Measurements from ENCODE around the gene SLC26A2.
"Not testable (repeated sequence)": the region's sequence is repeated elsewhere in the genome, so short reads cannot be mapped to it uniquely, and the experiment has no call there.

The SLC26A2 gene

DNA sequence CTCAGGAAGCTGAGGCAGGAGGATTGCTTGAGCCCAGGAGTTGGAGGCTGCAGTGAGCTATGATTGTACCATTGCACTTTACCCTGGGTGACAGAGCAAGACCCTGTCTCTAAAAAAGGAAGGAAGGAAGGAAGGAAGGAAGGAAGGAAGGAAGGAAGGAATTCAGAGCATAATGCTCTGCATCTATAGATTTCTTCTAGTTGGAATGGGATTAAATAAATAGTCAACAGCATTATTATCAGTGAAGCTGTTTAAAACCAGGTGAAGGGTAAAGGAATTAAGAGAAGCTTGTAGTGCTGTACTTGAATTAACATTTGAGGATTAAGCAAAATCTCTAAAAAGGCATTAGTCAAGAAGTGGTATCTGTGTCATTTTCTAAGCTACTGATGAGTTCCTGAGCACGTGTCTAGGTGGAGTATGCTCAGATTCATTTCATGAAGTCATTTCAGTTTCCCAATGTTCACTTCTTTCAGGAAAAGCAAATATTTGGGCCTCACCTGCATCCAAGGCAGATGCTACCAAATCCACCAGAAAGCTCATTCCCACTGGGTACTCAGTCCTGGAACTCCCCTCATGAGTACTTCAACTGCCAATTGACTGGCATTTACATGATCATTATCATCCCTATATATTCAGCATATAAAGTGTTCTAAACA lies 24.4 kb upstream of the SLC26A2 start:
- no peak for DNase-seq (ENCODE audit: low read depth, low spot score)
- peak overlapping the region; percentile 53 for H3K27ac ChIP-seq

- peak overlapping the region; percentile 92 for H3K27ac ChIP-seq
- DNase-seq (ENCODE audit: low read depth, low spot score) = no peak
Observed at GRCh38 chr5:149936700-149937091, 23.9 kb upstream of the SLC26A2 start.

DNA sequence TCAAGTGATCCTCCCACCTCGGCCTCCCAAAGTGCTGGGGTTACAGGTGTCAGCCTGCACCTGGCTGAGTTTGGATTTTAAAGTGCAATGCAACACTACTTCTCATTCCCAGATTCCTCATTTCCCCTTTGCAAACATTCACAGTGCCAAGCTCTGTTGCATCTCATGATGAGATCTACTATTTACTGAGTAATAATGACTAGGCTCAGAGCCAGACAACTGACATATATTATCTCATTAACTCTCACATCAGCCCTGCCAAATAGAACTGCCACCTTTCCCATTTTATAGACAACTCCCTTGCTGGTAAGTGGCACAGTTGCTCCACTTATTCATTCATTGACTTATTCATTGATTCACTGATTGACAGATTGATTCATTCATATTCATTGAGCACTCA lies 22.9 kb upstream of the SLC26A2 start:
- DNase-seq (ENCODE audit: low read depth, low spot score) = no peak
- H3K27ac ChIP-seq = peak overlapping the region; percentile 92

DNA sequence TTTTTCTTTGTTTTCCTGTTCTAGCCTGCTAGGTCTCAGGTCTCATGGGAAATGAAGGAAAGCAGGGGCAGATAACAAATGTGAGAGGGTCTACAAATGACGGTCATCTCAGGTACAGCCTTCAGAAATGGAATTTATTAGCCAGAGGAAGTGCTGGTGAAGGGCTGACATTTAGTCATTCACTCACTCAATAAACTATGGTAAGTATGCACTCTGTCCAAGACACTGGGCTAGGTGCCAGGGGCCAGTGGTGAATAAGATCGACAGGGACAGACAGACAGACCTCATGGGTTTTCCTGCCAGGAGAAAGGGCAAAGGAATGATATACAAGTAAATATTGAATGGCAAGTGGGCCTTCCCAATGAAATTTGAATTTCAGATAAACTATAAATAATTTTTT lies 22.3 kb upstream of the SLC26A2 start:
- peak overlapping the region; percentile 92 for H3K27ac ChIP-seq
- DNase-seq (ENCODE audit: low read depth, low spot score) = peak; percentile 40

GRCh38 chr5:149938791-149939358 lies 21.7 kb upstream of the SLC26A2 start:
- peak overlapping the region; percentile 92 for H3K27ac ChIP-seq

DNA sequence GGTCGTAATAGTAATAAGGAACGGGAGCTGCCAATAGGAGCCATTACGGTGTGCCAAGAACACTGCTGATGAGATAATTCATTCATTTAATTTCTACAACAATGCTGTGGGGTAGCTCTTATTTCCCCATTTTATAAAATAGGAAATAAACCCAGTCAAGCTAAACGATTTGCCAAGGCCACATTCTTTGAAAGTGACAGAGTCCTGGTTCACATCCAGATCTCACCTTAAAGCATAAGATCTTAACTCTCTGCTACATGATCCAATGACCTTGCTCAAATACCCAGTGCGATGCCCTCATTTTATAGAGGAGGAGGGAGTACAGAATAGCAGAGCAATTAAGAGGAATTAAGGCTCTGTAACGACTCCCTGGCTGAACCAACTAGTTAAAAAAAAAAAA lies 21.0 kb upstream of the SLC26A2 start:
- peak overlapping the region; percentile 92 for H3K27ac ChIP-seq
- DNase-seq (ENCODE audit: low read depth, low spot score) = no peak

More at GRCh38 chr5:149938791-149939358, 21.7 kb upstream of the SLC26A2 start:
- peak; percentile 86 for DNase-seq (ENCODE audit: low read depth, low spot score)

- no peak for DNase-seq (ENCODE audit: low read depth, low spot score)
- peak overlapping the region; percentile 92 for H3K27ac ChIP-seq
Observed at GRCh38 chr5:149940077-149940574, 20.4 kb upstream of the SLC26A2 start.

DNA sequence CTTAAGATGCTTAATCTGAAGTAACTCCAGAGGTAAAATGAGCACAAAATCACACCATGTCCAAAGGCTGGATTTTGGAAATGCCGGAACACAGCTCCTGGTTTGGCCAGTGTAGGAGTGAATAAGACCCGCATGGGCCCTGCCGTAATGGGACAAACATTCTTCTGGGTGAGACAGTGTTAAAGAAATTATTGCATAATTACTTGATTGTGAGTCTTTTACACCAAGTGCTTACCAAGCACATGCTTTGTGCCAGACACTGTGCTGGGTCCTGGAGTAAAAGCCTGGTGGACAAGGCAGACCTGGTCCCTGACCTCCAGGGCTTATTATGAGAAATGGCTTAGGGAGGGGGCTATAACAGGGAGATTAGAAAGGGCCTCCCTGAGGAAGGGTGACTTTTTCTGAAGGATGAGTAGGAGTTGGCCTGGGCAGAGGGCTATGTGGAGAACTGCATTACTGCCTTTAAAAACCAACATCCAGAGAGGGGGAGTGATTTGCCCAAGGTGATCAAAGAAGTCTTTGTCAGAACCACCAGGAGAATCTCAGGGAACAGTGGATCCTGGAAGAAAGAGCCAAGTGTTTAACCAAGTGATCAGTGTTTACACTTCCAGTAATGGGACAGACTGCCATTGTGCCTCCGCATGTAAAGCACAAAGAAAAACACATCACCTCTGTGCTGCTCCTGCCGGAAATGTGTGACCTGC lies 19.5 kb upstream of the SLC26A2 start:
- H3K27ac ChIP-seq = no peak overlapping the region
- DNase-seq (ENCODE audit: low read depth, low spot score) = no peak

DNA sequence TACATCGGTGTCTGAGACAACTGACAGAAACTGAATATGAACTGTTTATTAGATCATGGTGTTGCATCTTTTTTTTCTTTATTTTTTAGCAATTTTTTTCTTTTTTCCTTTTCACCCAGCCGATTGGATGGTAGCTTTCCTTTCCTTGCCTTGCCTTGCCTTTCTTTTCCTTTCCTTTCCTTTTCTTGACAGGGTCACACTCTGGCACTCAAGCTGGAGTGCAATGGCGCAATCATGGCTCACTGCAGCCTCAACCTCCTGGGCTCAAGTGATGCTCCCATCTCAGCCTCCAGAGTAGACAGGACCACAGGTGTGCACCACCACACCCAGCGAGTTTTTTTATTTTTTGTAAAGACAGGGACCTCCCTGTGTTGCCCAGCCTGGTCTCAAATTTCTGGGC lies 18.8 kb upstream of the SLC26A2 start:
- no peak for DNase-seq (ENCODE audit: low read depth, low spot score)
- H3K27ac ChIP-seq = no peak overlapping the region

- no peak for DNase-seq (ENCODE audit: low read depth, low spot score)
- H3K27ac ChIP-seq = peak overlapping the region; percentile 60
Observed at GRCh38 chr5:149942199-149942598, 18.4 kb upstream of the SLC26A2 start.

GRCh38 chr5:149942741-149943169 lies 17.8 kb upstream of the SLC26A2 start:
- not testable (repeated sequence) for DNase-seq (ENCODE audit: low read depth, low spot score)
- peak overlapping the region; percentile 60 for H3K27ac ChIP-seq

GRCh38 chr5:149943177-149943949 lies 17.2 kb upstream of the SLC26A2 start:
- H3K27ac ChIP-seq = peak overlapping the region; percentile 60
- not testable (repeated sequence) for DNase-seq (ENCODE audit: low read depth, low spot score)

GRCh38 chr5:149944666-149945065 lies 15.9 kb upstream of the SLC26A2 start, which contains the start of gene PDE6A:
Gene PDE6A (minus strand): TSS chr5:149944793. CDS start chr5:149944673, 120 bp downstream.
- no peak for DNase-seq (ENCODE audit: low read depth, low spot score)

DNA sequence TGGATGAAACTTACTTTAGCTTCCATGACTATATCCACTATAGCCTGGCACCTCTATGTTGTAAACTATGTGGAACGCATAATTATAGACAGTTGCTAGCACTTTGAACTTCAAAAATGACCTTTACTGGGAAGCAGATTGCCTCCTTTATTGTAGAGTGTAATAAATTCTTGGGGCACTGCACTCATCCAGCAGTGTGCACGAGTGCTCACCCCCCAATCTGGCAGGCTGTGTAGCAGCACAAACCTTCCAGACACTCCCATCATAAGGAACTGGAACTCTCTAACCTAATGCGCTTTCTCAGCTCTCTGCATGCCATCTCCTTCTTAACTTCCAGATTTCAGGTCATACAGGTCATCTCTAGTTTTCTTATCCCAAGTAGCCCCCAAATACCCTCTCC lies 14.4 kb upstream of the SLC26A2 start:
- H3K27ac ChIP-seq = no peak overlapping the region
- DNase-seq (ENCODE audit: low read depth, low spot score) = no peak

More at GRCh38 chr5:149944666-149945065, 15.9 kb upstream of the SLC26A2 start, which contains the start of gene PDE6A:
- H3K27ac ChIP-seq = peak within 1 kb of the TSS; percentile 60

DNA sequence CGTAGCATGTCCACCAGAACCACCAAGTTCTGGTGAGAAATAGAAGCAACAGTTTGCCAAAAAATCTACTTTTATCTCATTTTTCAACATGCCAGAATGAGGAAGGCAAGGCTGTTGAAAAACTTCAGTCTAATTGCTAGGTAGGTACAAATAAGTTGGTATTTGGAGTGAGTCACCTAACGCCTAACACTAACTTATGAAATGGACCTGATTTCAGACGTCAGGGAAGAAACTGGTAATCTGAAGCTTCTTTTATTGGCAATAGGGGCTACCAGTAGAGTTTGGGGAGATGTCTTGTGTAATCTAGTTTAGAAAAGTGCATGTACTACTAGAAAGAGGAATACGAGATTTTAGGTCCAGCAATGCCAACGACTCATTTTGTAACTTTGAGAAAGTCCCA lies 11.6 kb upstream of the SLC26A2 start:
- no peak for DNase-seq (ENCODE audit: low read depth, low spot score)
- H3K27ac ChIP-seq = no peak overlapping the region

GRCh38 chr5:149951138-149951749 lies 9.3 kb upstream of the SLC26A2 start:
- no peak for DNase-seq (ENCODE audit: low read depth, low spot score)

GRCh38 chr5:149953436-149954121 lies 7.0 kb upstream of the SLC26A2 start:
- no peak overlapping the region for H3K27ac ChIP-seq
- DNase-seq (ENCODE audit: low read depth, low spot score) = no peak

More at GRCh38 chr5:149951138-149951749, 9.3 kb upstream of the SLC26A2 start:
- no peak overlapping the region for H3K27ac ChIP-seq

DNA sequence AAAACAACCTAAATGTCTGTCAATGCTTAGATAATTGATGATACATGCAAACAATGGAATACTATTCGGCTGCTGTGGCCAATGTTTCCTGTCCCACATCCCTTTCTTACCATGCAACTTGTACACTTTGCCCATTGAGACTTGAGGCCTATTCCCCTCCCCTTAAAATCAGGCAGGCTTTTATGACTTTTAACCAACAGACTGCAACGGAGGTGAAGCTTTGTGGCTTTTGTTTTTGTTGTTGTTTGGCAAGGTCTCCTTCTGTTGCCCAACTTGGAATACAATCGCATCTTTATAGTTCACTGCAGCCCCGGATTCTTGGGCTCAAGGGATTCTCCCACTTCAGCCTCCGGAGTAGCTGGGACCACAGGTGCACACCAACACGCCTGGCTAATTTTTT lies 5.8 kb upstream of the SLC26A2 start:
- no peak overlapping the region for H3K27ac ChIP-seq
- DNase-seq (ENCODE audit: low read depth, low spot score) = no peak

DNA sequence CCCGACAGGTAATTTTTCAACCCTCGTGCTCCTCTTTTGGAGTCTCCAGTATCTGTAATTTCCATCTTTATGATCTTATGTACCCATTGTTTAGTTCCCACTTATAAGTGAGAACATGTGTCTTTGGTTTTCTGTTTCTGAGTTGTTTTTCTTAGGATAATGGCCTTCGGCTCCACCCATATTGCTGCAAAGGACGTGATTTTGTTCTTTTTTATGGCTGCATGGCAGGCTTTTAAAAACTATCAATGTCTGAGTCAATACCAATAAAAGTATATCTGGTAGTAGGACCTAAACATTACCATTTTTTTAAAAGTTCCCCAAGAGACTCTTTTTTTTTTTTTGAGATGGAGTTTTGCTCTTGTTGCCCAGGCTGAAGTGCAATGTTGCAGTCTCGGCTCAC lies 3.9 kb upstream of the SLC26A2 start:
- H3K27ac ChIP-seq = no peak overlapping the region
- no peak for DNase-seq (ENCODE audit: low read depth, low spot score)
